GM15510 (cell line): Measurements from ENCODE around the gene TSSK6.

Source experiments
- POLR2A ChIP-seq: IDR thresholded peaks from 3 replicates; pipeline ENCODE4 v1.6.1; 2011; ENCODE audit warnings: borderline replicate concordance; ENCODE audit not compliant: insufficient read length; ENCODE audit errors: extremely low read depth

The TSSK6 gene

GRCh38 chr19:19528721-19529490 is 13.6 kb upstream of the TSSK6 start, which contains the start of gene YJEFN3:
Gene YJEFN3, plus strand, starts transcription at chr19:19528911. Its CDS starts 22 bp downstream, at chr19:19528933.
- no peak for TF ChIP-seq POLR2A

GRCh38 chr19:19527674-19528625 is 12.6 kb upstream of the TSSK6 start:
- TF ChIP-seq POLR2A = no peak

GRCh38 chr19:19527371-19527656 is 12.0 kb upstream of the TSSK6 start:
- TF ChIP-seq POLR2A = no peak

- no peak for TF ChIP-seq POLR2A
Observed at GRCh38 chr19:19526581-19527370, 11.4 kb upstream of the TSSK6 start.

GRCh38 chr19:19525611-19526380 is 10.4 kb upstream of the TSSK6 start:
- no peak for TF ChIP-seq POLR2A

GRCh38 chr19:19524053-19524452 is 8.7 kb upstream of the TSSK6 start:
- TF ChIP-seq POLR2A = no peak

GRCh38 chr19:19523177-19523576 is 7.8 kb upstream of the TSSK6 start:
- no peak for TF ChIP-seq POLR2A

GRCh38 chr19:19520989-19521388 is 5.6 kb upstream of the TSSK6 start:
- TF ChIP-seq POLR2A = no peak

- no peak for TF ChIP-seq POLR2A
Observed at GRCh38 chr19:19517235-19517619, 1.9 kb upstream of the TSSK6 start.

- TF ChIP-seq POLR2A = peak; percentile 87
Observed at GRCh38 chr19:19515642-19516519, 533 bp upstream of the TSSK6 start, which contains the start of gene NDUFA13. Gene NDUFA13, plus strand, starts transcription at chr19:19516225. Its CDS starts 14 bp downstream, at chr19:19516239.

- no peak for TF ChIP-seq POLR2A
Observed at GRCh38 chr19:19514215-19514657, 1.1 kb downstream of the TSSK6 start.

GRCh38 chr19:19513682-19514081 is 1.7 kb downstream of the TSSK6 start:
- no peak for TF ChIP-seq POLR2A

- no peak for TF ChIP-seq POLR2A
Observed at GRCh38 chr19:19510432-19510831, 4.9 kb downstream of the TSSK6 start.

- TF ChIP-seq POLR2A = no peak
Observed at GRCh38 chr19:19508217-19508616, 7.1 kb downstream of the TSSK6 start.

GRCh38 chr19:19507354-19507753 is 8.0 kb downstream of the TSSK6 start:
- no peak for TF ChIP-seq POLR2A
